GM12865 (cell line): ENCODE measurements around the gene ZNF814.
"Not testable (repeated sequence)": the region's sequence is repeated elsewhere in the genome, so short reads cannot be mapped to it uniquely, and the experiment has no call there.

Source experiments
- DNase-seq: peaks from one replicate; pipeline ENCODE4 v3.0.0; 2010; ENCODE audit warnings: low read depth
- H3K4me3 ChIP-seq: 2 replicates; pipeline ENCODE4 v1.5.1; 2011; ENCODE audit warnings: mild to moderate bottlenecking, low read depth, low read length, control low read depth
- TF ChIP-seq, protein P1 (sequence below): IDR thresholded peaks from 2 replicates; pipeline ENCODE4 v1.5.1; 2011; ENCODE audit warnings: low read length, control low read depth, low read depth, inconsistent platforms; ENCODE audit not compliant: insufficient read depth; ENCODE audit errors: missing control alignments

Gene ZNF814

DNA sequence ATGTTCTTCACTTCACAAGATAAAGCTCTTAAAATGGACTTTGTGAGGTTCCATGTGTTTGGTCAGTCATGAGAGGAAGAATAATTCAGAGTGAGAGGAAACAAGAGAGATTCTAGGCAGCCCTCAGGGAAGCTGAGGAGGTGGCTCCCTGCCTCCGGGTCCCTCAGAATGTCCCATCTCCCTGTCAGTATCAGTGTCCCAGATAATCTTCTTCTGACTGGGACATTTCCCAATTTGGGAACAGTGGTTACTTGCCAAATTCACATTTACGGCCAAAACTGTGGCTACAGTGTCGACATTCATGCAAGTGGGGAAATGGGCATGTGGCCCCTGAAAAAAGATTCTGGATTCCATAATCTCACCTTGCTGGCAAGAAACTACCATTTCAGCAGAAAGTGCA lies 18.6 kb upstream of the ZNF814 start:
- H3K4me3 ChIP-seq = no peak overlapping the region
- TF ChIP-seq, protein P1, sequence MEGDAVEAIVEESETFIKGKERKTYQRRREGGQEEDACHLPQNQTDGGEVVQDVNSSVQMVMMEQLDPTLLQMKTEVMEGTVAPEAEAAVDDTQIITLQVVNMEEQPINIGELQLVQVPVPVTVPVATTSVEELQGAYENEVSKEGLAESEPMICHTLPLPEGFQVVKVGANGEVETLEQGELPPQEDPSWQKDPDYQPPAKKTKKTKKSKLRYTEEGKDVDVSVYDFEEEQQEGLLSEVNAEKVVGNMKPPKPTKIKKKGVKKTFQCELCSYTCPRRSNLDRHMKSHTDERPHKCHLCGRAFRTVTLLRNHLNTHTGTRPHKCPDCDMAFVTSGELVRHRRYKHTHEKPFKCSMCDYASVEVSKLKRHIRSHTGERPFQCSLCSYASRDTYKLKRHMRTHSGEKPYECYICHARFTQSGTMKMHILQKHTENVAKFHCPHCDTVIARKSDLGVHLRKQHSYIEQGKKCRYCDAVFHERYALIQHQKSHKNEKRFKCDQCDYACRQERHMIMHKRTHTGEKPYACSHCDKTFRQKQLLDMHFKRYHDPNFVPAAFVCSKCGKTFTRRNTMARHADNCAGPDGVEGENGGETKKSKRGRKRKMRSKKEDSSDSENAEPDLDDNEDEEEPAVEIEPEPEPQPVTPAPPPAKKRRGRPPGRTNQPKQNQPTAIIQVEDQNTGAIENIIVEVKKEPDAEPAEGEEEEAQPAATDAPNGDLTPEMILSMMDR = no peak
- DNase-seq = no peak

DNA sequence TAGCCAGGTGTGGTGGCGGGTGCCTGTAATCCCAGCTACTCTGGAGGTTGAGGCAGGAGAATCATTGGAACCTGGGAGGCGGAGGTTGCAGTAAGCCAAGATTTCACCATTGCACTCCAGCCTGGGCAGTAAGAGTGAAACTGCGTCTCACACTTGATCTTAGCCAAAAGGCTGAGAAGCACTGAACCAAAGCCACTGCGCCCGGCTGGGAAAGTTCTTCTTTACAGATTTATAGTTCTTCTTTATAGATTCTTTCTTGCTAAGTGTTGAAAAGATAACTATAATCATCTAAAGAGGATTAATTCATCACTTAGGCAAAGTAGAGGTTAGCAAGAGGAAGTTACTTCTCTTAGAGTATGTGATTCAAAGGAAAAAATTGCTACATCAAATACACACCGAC lies 16.4 kb upstream of the ZNF814 start:
- DNase-seq = no peak
- no peak overlapping the region for H3K4me3 ChIP-seq
- TF ChIP-seq, protein P1 = no peak

DNA sequence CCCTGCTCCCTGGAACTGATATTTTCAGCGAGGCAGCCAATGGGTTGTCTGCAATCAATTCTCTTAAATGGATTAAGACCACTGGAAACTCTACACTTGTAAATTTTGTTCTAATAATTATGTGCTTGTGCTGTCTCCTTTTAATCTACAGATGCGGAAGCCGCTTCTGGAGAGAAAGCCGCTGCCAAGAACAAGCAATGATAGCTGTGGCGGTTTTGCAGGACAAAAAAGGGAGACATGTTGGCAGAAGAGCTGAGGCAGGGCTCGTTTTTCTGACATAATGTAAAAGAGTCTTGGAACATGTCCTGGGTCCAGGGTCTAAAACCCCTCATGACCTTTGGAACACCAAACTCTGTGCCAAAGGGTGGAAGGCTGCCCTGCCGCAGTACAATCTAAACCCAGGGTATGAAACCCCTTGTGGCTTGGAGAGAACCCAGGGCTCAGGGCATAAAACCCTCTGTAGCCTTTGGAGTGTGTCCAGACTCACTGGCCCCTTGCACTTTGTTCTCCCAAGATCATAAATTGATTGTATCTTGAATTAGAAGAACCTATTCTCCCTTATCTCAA lies 14.9 kb upstream of the ZNF814 start:
- TF ChIP-seq, protein P1 = no peak
- H3K4me3 ChIP-seq = no peak overlapping the region
- DNase-seq = no peak

DNA sequence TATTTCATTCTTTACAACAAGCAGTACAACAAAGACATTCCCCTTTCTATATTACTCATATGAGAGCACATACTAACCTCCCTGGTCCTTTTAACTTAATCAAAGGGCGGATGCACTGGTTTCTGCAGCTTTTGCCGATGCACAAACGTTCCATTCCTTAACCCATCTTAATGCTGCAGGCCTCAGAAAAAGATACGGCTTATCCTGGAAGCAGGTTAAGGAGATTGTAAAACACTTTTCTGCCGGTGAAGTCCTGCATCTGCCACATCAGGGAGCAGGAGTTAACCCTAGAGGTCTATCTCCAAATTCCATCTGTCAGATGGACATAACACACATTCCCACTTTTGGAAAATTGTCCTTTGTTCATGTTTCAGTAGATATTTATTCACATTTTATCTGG lies 11.5 kb upstream of the ZNF814 start:
- DNase-seq = no peak
- TF ChIP-seq, protein P1 = no peak

DNA sequence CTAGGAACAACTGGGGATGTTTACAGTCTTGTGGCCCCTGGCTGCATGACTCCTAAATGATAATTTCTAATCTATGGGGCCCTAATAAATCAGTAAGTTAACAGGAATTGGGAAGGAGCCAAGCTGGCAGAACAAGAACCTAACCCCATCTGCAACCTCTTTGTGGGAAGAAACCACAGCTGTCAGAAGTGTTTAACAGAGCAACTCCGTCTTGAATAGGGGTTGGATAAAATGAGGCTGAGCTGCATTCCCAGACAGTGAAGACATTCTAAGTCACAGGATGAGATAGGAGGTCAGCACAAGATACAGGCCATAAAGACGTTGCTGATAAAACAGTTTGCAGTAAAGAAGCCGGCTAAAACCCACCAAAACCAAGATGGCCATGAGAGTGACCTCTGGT lies 1.9 kb upstream of the ZNF814 start:
- H3K4me3 ChIP-seq, DNase-seq: not testable (repeated sequence)

More for the DNA sequence above, 11.5 kb upstream of the ZNF814 start:
- no peak overlapping the region for H3K4me3 ChIP-seq

DNA sequence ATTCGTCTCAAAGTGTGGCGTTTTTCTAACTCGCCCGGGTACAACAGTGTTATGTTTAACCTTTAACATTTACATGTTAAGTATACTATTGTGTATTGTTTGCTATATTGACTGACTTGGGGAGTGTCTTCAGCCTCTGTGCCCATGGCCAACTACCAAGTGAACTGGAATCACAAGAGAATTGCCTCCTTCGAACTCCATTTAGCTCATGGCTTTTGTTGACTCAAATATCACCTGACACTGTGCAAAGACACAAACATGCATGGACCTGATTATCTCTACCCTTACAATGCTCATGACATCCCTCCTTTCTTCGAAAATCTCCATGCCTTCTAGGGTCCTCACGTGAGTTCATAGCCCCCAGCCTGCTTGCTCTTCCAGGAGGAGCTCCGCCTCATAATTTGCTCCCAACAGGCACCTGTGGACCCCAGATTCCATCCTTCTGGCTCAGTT lies 704 bp downstream of the ZNF814 start:
- no peak for DNase-seq
- H3K4me3 ChIP-seq = peak overlapping the region; percentile 53
- TF ChIP-seq, protein P1 = no peak

DNA sequence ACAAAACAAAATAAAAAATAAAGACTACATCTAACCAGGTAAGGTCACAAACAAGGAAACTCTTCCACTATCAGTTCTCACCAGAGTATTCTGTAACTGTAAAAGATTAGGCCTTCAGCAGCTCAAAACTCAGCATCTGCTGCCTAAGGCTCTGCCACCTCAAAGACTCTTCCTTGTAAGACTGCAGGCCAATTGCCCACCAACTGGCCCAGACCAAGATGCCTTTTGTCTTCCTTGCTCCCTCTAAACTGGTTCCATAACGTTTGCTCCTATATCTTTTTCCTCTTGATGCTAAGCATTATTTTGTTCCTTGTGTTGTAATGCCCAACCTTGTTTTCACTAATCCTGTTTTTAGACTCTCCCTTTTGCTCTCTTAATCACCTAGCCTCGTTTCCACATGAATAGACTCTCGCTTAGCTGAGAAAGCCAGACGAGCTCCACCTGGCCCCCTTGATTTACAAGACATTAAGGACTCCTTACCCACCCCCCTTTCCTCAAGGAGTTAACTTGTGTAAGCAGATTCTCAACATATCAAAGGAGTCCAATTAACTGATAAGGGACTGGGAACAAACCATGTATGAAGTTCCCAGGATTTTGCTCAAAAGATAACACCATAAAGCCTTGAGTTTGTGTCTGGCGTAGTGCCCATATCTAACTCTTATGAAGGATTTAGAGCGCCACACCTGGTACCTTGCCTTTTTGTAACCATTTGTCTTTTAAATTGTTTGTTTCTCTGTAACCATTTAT lies 1.5 kb downstream of the ZNF814 start:
- H3K4me3 ChIP-seq = peak overlapping the region; percentile 53
- TF ChIP-seq, protein P1 = no peak
- DNase-seq = no peak
